K562 (cell line): ENCODE measurements around the gene RSPH1. TPM values are rescaled to one million over a fixed set of nuclear protein-coding genes. Genes with fewer than 3 reads are reported as not detected.

ENCODE experiments used
- ATAC-seq: fragments of 200-7000 bp; cut with Tn5 transposase; 3 replicates; pipeline ENCODE4 v1.9.1; 2020; ENCODE audit warnings: moderate library complexity
- BruUV-seq: library from RNA; stranded (reverse); fragments of 400-500 nt; replicated peaks from 2 replicates; lab custom pipeline; 2021; lab: Mats Ljungman, UMichigan
- CTCF ChIA-PET: fragments of 300-600 bp; formaldehyde crosslinking; extraction: SDS; loops from one replicate; lab custom pipeline; 2021; ENCODE audit warnings: low intra/inter-chr PET ratio; lab: Yijun Ruan, JAX
- POLR2A ChIA-PET: fragments of 300-600, 350-650 bp; sonication (Branson Sonifier 250); formaldehyde crosslinking; extraction: SDS; loops from one replicate; lab custom pipeline; 2021; ENCODE audit warnings: antibody characterized with exemption, inconsistent platforms; lab: Yijun Ruan, JAX
- DNase-seq, 4 experiments: peaks; one replicate each; pipeline versions ENCODE4 v3.0.0 to v3.0.0-alpha.2; 2011 to 2018; ENCODE audit warnings: low spot score in 3 of 4, mixed read lengths in 3 of 4; ENCODE audit errors: extremely low read depth in 1 of 4
- FAIRE-seq: peaks from 2 replicates; lab custom pipeline; 2011; peaks lifted over from hg19 to GRCh38; lab: Jason Lieb, UNC
- H2AFZ ChIP-seq: 2 replicates; pipeline ENCODE4 v1.6.0; 2011; ENCODE audit warnings: low read depth, low read length, control low read depth, inconsistent platforms
- H3K27ac ChIP-seq: fragments of 200-600 bp; 3 replicates; pipeline ENCODE4 v1.8.0; 2011; ENCODE audit warnings: low read depth, mild to moderate bottlenecking, control low read depth, inconsistent platforms, low read length, moderate library complexity, mixed read lengths; ENCODE audit errors: extremely low read depth
- H3K27me3 ChIP-seq, 2 experiments: fragments of 300-600 bp in 1 of 2; 2 replicates in 1 of 2; 3 replicates in 1 of 2; pipeline versions ENCODE4 v1.6.0 to v1.8.0; 2011; ENCODE audit warnings: inconsistent platforms in 2 of 2, low read length in 2 of 2, mild to moderate bottlenecking in 1 of 2, mixed read lengths in 1 of 2, moderate library complexity in 1 of 2; ENCODE audit not compliant: control insufficient read depth in 2 of 2, insufficient read depth in 2 of 2
- H3K36me3 ChIP-seq: fragments of 300-600 bp; 3 replicates; pipeline ENCODE4 v1.8.0; 2011; ENCODE audit warnings: mild to moderate bottlenecking, low read length, inconsistent platforms; ENCODE audit not compliant: control insufficient read depth, insufficient read depth
- H3K4me1 ChIP-seq, 2 experiments: fragments of 200-600 bp in 1 of 2; replicated peaks in 1 of 2; 2 replicates in 1 of 2; 3 replicates in 1 of 2; pipeline versions ENCODE4 v1.5.1 to v1.8.0; 2011; ENCODE audit warnings: inconsistent platforms in 2 of 2, low read length in 2 of 2, mild to moderate bottlenecking in 1 of 2, mixed read lengths in 1 of 2, moderate library complexity in 1 of 2; ENCODE audit not compliant: control insufficient read depth in 2 of 2, insufficient read depth in 2 of 2
- H3K4me2 ChIP-seq: 2 replicates; pipeline ENCODE4 v1.6.1; 2011; ENCODE audit warnings: low read length, control low read depth, inconsistent platforms, mixed read lengths; ENCODE audit not compliant: insufficient read depth
- H3K4me3 ChIP-seq: fragments of 200-600 bp; sonication (generic), shearing (Covaris generic); 2 replicates; pipeline ENCODE4 v1.5.1; 2016; ENCODE audit warnings: control low read depth, inconsistent platforms
- H3K79me2 ChIP-seq: fragments of 200-600 bp; 3 replicates; pipeline ENCODE4 v1.8.0; 2011; ENCODE audit warnings: low read length, inconsistent platforms; ENCODE audit not compliant: control insufficient read depth, insufficient read depth
- H3K9ac ChIP-seq, 2 experiments: 2 replicates each; pipeline versions ENCODE4 v1.6.0 to v1.6.1; 2011; ENCODE audit warnings: low read depth in 2 of 2, low read length in 2 of 2, control low read depth in 1 of 2, inconsistent platforms in 1 of 2, mild to moderate bottlenecking in 1 of 2, mixed read lengths in 1 of 2; ENCODE audit not compliant: insufficient read depth in 1 of 2
- H3K9me1 ChIP-seq: one replicate; pipeline ENCODE4 v1.6.0; 2011; ENCODE audit warnings: inconsistent platforms, mild to moderate bottlenecking, low read length, moderate library complexity; ENCODE audit not compliant: control insufficient read depth, insufficient read depth
- H3K9me3 ChIP-seq: replicated peaks from 2 replicates; pipeline ENCODE4 v1.5.1; 2011; ENCODE audit warnings: low read depth, low read length, inconsistent platforms; ENCODE audit not compliant: control insufficient read depth, insufficient read depth
- H4K20me1 ChIP-seq: replicated peaks from 2 replicates; pipeline ENCODE4 v1.6.1; 2011; ENCODE audit warnings: low read length, inconsistent platforms, mixed read lengths; ENCODE audit not compliant: control insufficient read depth, insufficient read depth
- BCLAF1 ChIP-seq, 2 experiments: fragments of 450-650 bp in 1 of 2; IDR thresholded peaks; 2 replicates each; pipeline ENCODE4 v1.6.1; 2011 to 2017; ENCODE audit warnings: low read depth in 2 of 2, antibody characterized with exemption in 1 of 2, borderline replicate concordance in 1 of 2, low read length in 1 of 2, mild to moderate bottlenecking in 1 of 2, mixed read lengths in 1 of 2; ENCODE audit not compliant: control insufficient read depth in 1 of 2
- CEBPB ChIP-seq: fragments of 450-650 bp; IDR thresholded peaks from 2 replicates; pipeline ENCODE4 v1.6.1; 2016; ENCODE audit warnings: missing genetic modification characterization, missing compliant biosample characterization
- CXXC5 ChIP-seq: fragments of 250-450 bp; sonication (Bioruptor Pico); IDR thresholded peaks from 2 replicates; pipeline ENCODE4 v1.8.0; 2022; ENCODE audit warnings: inconsistent platforms, mild to moderate bottlenecking, moderate library complexity
- FOXP4 ChIP-seq: sonication (generic); formaldehyde crosslinking; IDR thresholded peaks from 2 replicates; pipeline ENCODE4 v1.8.0; 2022; ENCODE audit warnings: mild to moderate bottlenecking, missing genetic modification reagents, borderline replicate concordance
- GATAD2B ChIP-seq: fragments of 450-650 bp; IDR thresholded peaks from 2 replicates; pipeline ENCODE4 v1.6.1; 2017; ENCODE audit warnings: mild to moderate bottlenecking, borderline replicate concordance
- ID3 ChIP-seq, 2 experiments: fragments of 250-450 bp in 1 of 2; fragments of 450-650 bp in 1 of 2; sonication (Bioruptor Pico) in 1 of 2; IDR thresholded peaks; 2 replicates each; pipeline versions ENCODE4 v1.6.1 to v1.8.0; 2016 to 2021; ENCODE audit warnings: mild to moderate bottlenecking in 2 of 2, moderate library complexity in 2 of 2, missing compliant biosample characterization in 1 of 2, missing genetic modification characterization in 1 of 2
- KLF10 ChIP-seq: fragments of 250-450 bp; sonication (Bioruptor Pico); IDR thresholded peaks from 2 replicates; pipeline ENCODE4 v1.6.1; 2021; ENCODE audit warnings: matching md5 sums
- NCOA1 ChIP-seq: fragments of 450-650 bp; IDR thresholded peaks from 2 replicates; pipeline ENCODE4 v1.6.1; 2016; ENCODE audit warnings: low read depth
- NR2C1 ChIP-seq, 2 experiments: fragments of 450-650 bp; IDR thresholded peaks; 2 replicates each; pipeline ENCODE4 v1.6.1; 2017; ENCODE audit warnings: mild to moderate bottlenecking in 2 of 2, antibody characterized with exemption in 1 of 2, inconsistent platforms in 1 of 2, missing compliant biosample characterization in 1 of 2, missing genetic modification characterization in 1 of 2
- POLR2H ChIP-seq: IDR thresholded peaks from 2 replicates; pipeline ENCODE4 v1.6.1; 2016; ENCODE audit warnings: missing genetic modification characterization, low read depth, mild to moderate bottlenecking, control low read depth, missing compliant biosample characterization, moderate library complexity
- STAT5A ChIP-seq: IDR thresholded peaks from 2 replicates; pipeline ENCODE4 v1.6.1; 2012; ENCODE audit warnings: low read length, inconsistent platforms, borderline replicate concordance
- THRA ChIP-seq: fragments of 450-650 bp; IDR thresholded peaks from 2 replicates; pipeline ENCODE4 v1.6.1; 2017; ENCODE audit warnings: mild to moderate bottlenecking, moderate library complexity
- ZC3H4 ChIP-seq: sonication (generic); formaldehyde crosslinking; IDR thresholded peaks from 2 replicates; pipeline ENCODE4 v1.9.0; 2021; ENCODE audit warnings: missing genetic modification reagents, borderline replicate concordance
- ZNF133 ChIP-seq: fragments of 250-450 bp; sonication (Bioruptor Pico); IDR thresholded peaks from 2 replicates; pipeline ENCODE4 v1.4.0; 2020; ENCODE audit warnings: mild to moderate bottlenecking
- ZNF384 ChIP-seq: IDR thresholded peaks from 2 replicates; pipeline ENCODE4 v1.6.1; 2012; ENCODE audit warnings: low read depth, low read length, improper control_type of control experiment
- WGBS: fragments of 100-300 bp; shearing (Covaris generic); methylation state at CpG from one replicate; pipeline ENCODE4 v1.1.6; 2016; ENCODE audit warnings: low coverage, mixed read lengths; ENCODE audit not compliant: insufficient coverage; ENCODE audit errors: missing lambda C conversion rate; 5-methylcytosine and 5-hydroxymethylcytosine counted together
- in situ Hi-C: fragments of 300-500 bp; cut with MboI; formaldehyde crosslinking; loops from 4 replicates; pipeline ENCODE4 v1.15.0; 2018; ENCODE audit warnings: inconsistent platforms, mixed read lengths
- intact Hi-C: fragments of 100-400 bp; cut with micrococcal nuclease; formaldehyde crosslinking; loops from 2 replicates; pipeline ENCODE4 v1.14.2; 2022
- polyA plus RNA-seq, 8 experiments: library from polyadenylated mRNA; depleted of rRNA in 4 of 8; stranded (reverse) in 5 of 8; unstranded in 3 of 8; fragments of >200 nt; fragmentation: Nextera tagmentation in 2 of 8; fragmentation: Illumina TruSeq in 1 of 8; extraction: Ambion mirVana in 2 of 8; extraction: Trizol in 1 of 8; gene quantifications; 2 replicates each; pipeline versions ENCODE4 v1.2.1 to v1.2.3, GENCODE V29; 2011 to 2014; ENCODE audit warnings: inconsistent platforms in 1 of 8, missing spikeins in 1 of 8
- total RNA-seq, 7 experiments: library from RNA; depleted of rRNA in 6 of 7; stranded (reverse); fragments of >200 nt in 6 of 7; fragmentation: Illumina TruSeq in 2 of 7; extraction: Trizol in 2 of 7; gene quantifications; 2 replicates each; pipeline versions ENCODE4 v1.2.1 to v1.2.3, GENCODE V29; 2011 to 2021; ENCODE audit warnings: low replicate concordance in 1 of 7

Gene RSPH1
- total and polyA plus RNA-seq, 9 of the 15 experiments (the other 6 are each of a cell fraction or from before 2014, with no cell fraction given): 0.17 TPM; not detected in 8

- BruUV-seq: no TSS peak
- H3K9ac ChIP-seq: no peak overlapping the region
- peaks cover 3 to 19% of the 10 kb centered on the region in 2 experiments; a peak in 2 of 5 replicates for H3K27me3 ChIP-seq
- H4K20me1 ChIP-seq: peaks cover 3% of the 10 kb centered on the region
- no peaks in the 10 kb centered on the region for H3K9me1 ChIP-seq
- no peak for DNase-seq
- peaks cover 0 to 17% of the 10 kb centered on the region in 2 experiments; a peak in 2 of 5 replicates for H3K4me1 ChIP-seq
- CTCF ChIA-PET: no interaction called here
- FAIRE-seq: no peak
- ATAC-seq: peak; percentile 29; the same call in 1 of the 3 replicates
- WGBS: 39% methylated on average over 10 of the region's 10 CpGs
- in situ Hi-C loops: no loop called here
- no peak overlapping the region for H3K4me3 ChIP-seq
- H3K79me2 ChIP-seq: no peaks in the 10 kb centered on the region
- H3K4me2 ChIP-seq: no peak overlapping the region
- no peak overlapping the region for H3K27ac ChIP-seq
- no peak overlapping the region for H2AFZ ChIP-seq
- intact Hi-C loops: no loop called here
- POLR2A ChIA-PET: no interaction called here
- H3K9me3 ChIP-seq: no peaks in the 10 kb centered on the region
- no peaks in the 10 kb centered on the region for H3K36me3 ChIP-seq
- TF ChIP-seq NR2C1 (IDR thresholded peaks at IDR 0.05) (no peak), NR2C1 (tag; IDR thresholded peaks at IDR 0.05) (no peak), FOXP4 (CRISPR knock-in tag) (no peak), CEBPB (tag) (peak; percentile 66; the same call in 1 of the 2 replicates), BCLAF1 (IDR thresholded peaks at IDR 0.05; ENCODE audit: borderline replicate concordance in 1 of 2, control insufficient read depth in 1 of 2, low read depth in 2 of 2, low read length in 1 of 2) (no peak), KLF10 (CRISPR knock-in tag) (no peak), GATAD2B (no peak), STAT5A (no peak), ZNF133 (CRISPR knock-in tag) (no peak), NCOA1 (no peak), THRA (no peak), ZNF384 (no peak), ZC3H4 (no peak), CXXC5 (CRISPR knock-in tag) (no peak), ID3 (CRISPR knock-in tag; IDR thresholded peaks at IDR 0.05) (no peak), ID3 (tag; IDR thresholded peaks at IDR 0.05) (no peak), POLR2H (no peak)
Measured at GRCh38 chr21:42427809-42428419, 68.1 kb downstream of the RSPH1 start.
